ENCODE measurements around the gene EHD2.

GRCh38 chr19:47754206-47755064, 41.2 kb downstream of the EHD2 start:
- TF ChIP-seq FOS (IDR thresholded peaks at IDR 0.05; ENCODE audit: low read depth, low read length) (no peak), POLR2A (IDR thresholded peaks at IDR 0.05; ENCODE audit: low read depth, low read length) (no peak), USF2 (IDR thresholded peaks at IDR 0.05; ENCODE audit: low read depth, low read length) (no peak), CTCF (conservative IDR thresholded peaks at IDR 0.05; ENCODE audit: low read depth, low read length) (no peak), MAFK (IDR thresholded peaks at IDR 0.05; ENCODE audit: low read depth, low read length) (no peak), RAD21 (IDR thresholded peaks at IDR 0.05; ENCODE audit: low read length) (no peak), CEBPB (IDR thresholded peaks at IDR 0.05; ENCODE audit: low read depth, low read length) (no peak), MAZ (IDR thresholded peaks at IDR 0.05; ENCODE audit: borderline replicate concordance, low read depth, low read length) (no peak), CHD1 (IDR thresholded peaks at IDR 0.05; ENCODE audit: low read depth, low read length) (no peak), SMC3 (IDR thresholded peaks at IDR 0.05; ENCODE audit: low read depth, low read length) (no peak), RFX5 (IDR thresholded peaks at IDR 0.05; ENCODE audit: low read depth, low read length) (no peak), NFE2L2 (IDR thresholded peaks at IDR 0.05; ENCODE audit: low read depth, low read length) (no peak), RCOR1 (IDR thresholded peaks at IDR 0.05; ENCODE audit: insufficient replicate concordance, low read length) (no peak)
- TF ChIP-seq, protein P1, sequence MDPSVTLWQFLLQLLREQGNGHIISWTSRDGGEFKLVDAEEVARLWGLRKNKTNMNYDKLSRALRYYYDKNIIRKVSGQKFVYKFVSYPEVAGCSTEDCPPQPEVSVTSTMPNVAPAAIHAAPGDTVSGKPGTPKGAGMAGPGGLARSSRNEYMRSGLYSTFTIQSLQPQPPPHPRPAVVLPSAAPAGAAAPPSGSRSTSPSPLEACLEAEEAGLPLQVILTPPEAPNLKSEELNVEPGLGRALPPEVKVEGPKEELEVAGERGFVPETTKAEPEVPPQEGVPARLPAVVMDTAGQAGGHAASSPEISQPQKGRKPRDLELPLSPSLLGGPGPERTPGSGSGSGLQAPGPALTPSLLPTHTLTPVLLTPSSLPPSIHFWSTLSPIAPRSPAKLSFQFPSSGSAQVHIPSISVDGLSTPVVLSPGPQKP (IDR thresholded peaks at IDR 0.05; ENCODE audit: borderline replicate concordance, low read depth, low read length) = no peak

Data from IMR-90 (cell line).